Stimulated activated CD4-positive, alpha-beta T cell treated with anti-CD3 and anti-CD28 coated beads, TNF-alpha, amount 100 ng/mL, for 4 hours (primary cell): ENCODE data around the gene VAC14.
"Not testable (repeated sequence)": the region's sequence is repeated elsewhere in the genome, so short reads cannot be mapped to it uniquely, and the experiment has no call there.

Experiments
- DNase-seq, 3 experiments: peaks; one replicate each; pipeline ENCODE4 v3.0.0-alpha.2; 2020; ENCODE audit warnings: low read depth in 3 of 3

Gene VAC14

GRCh38 chr16:70681382-70682238, 119.3 kb downstream of the VAC14 start:
- DNase-seq: no peak

- no peak for DNase-seq
Measured at GRCh38 chr16:70680495-70681381, 120.2 kb downstream of the VAC14 start.

GRCh38 chr16:70679671-70680494, 121.1 kb downstream of the VAC14 start:
- no peak for DNase-seq

- no peak for DNase-seq
Measured at GRCh38 chr16:70678898-70679670, 121.9 kb downstream of the VAC14 start.

GRCh38 chr16:70678121-70678897, 122.6 kb downstream of the VAC14 start:
- no peak for DNase-seq

GRCh38 chr16:70677499-70678120, 123.3 kb downstream of the VAC14 start:
- DNase-seq: no peak

GRCh38 chr16:70676675-70677498, 124.1 kb downstream of the VAC14 start:
- no peak for DNase-seq

GRCh38 chr16:70675851-70676513, 125.0 kb downstream of the VAC14 start:
- DNase-seq: no peak

- DNase-seq: no peak
Measured at GRCh38 chr16:70674221-70675014, 126.5 kb downstream of the VAC14 start.

- DNase-seq: not testable (repeated sequence)
Measured at GRCh38 chr16:70670938-70671337, 130.0 kb downstream of the VAC14 start.

- DNase-seq: no peak
Measured at GRCh38 chr16:70670175-70670574, 130.8 kb downstream of the VAC14 start.

GRCh38 chr16:70665806-70666735, 134.9 kb downstream of the VAC14 start:
- DNase-seq: no peak

GRCh38 chr16:70665113-70665694, 135.8 kb downstream of the VAC14 start:
- DNase-seq: no peak

GRCh38 chr16:70664325-70665112, 136.4 kb downstream of the VAC14 start:
- DNase-seq: no peak
